ENCODE measurements around the gene UGT8. TPM values are rescaled to one million over a fixed set of nuclear protein-coding genes. Genes with fewer than 3 reads are reported as not detected.

Gene UGT8
- total and polyA plus RNA-seq, 4 donors = not detected

- TF ChIP-seq NR2F2 (IDR thresholded peaks at IDR 0.05) (no peak), RAD21 (IDR thresholded peaks at IDR 0.05) (no peak), YY1 (IDR thresholded peaks at IDR 0.05) (no peak), TAF1 (conservative IDR thresholded peaks at IDR 0.05) (no peak), FOXA1 (IDR thresholded peaks at IDR 0.05) (no peak), HNF4A (conservative IDR thresholded peaks at IDR 0.05) (no peak), REST (IDR thresholded peaks at IDR 0.05) (no peak), MAX (IDR thresholded peaks at IDR 0.05) (no peak), FOXA2 (IDR thresholded peaks at IDR 0.05) (no peak), RXRA (IDR thresholded peaks at IDR 0.05) (no peak), SP1 (IDR thresholded peaks at IDR 0.05) (no peak), ZBTB33 (IDR thresholded peaks at IDR 0.05) (no peak), JUND (IDR thresholded peaks at IDR 0.05) (no peak), HNF4G (IDR thresholded peaks at IDR 0.05) (no peak), GABPA (IDR thresholded peaks at IDR 0.05 in 1 of 2, conservative IDR thresholded peaks at IDR 0.05 in 1 of 2) (no peak), ATF3 (IDR thresholded peaks at IDR 0.05) (no peak), CTCF (IDR thresholded peaks at IDR 0.05; ENCODE audit: low read depth, low read length, missing input control) (no peak), EGR1 (IDR thresholded peaks at IDR 0.05; ENCODE audit: low read depth in 2 of 2) (no peak)
- DNase-seq (ENCODE audit: low spot score) = no peak
Measured at GRCh38 chr4:114597410-114598115, 1.0 kb upstream of the UGT8 start.

More at GRCh38 chr4:114597410-114598115, 1.0 kb upstream of the UGT8 start:
- no peak overlapping the region for H3K4me3 ChIP-seq (ENCODE audit: low read depth in 1 of 3, low read length in 3 of 3)
- no peak overlapping the region for H3K9ac ChIP-seq (ENCODE audit: low read depth in 1 of 2, low read length in 2 of 2)
- H3K27me3 ChIP-seq (ENCODE audit: control insufficient read depth in 4 of 4, insufficient read depth in 4 of 4, low read length in 3 of 4) = peaks cover 0 to 10% (median 5%) of the 10 kb centered on the region in 4 donors
- no peaks in the 10 kb centered on the region for H3K36me3 ChIP-seq (ENCODE audit: control insufficient read depth in 4 of 4, insufficient read depth in 3 of 4, low read depth in 1 of 4, low read length in 3 of 4)
- H3K4me1 ChIP-seq (ENCODE audit: control insufficient read depth in 4 of 4, insufficient read depth in 4 of 4, low read length in 3 of 4) = peaks cover 3 to 19% (median 10%) of the 10 kb centered on the region in 4 donors
- no peaks in the 10 kb centered on the region for H3K9me3 ChIP-seq (ENCODE audit: control insufficient read depth in 4 of 4, low read length in 3 of 4)
- WGBS = 45% methylated on average over 17 of the region's 17 CpGs
- H3K27ac ChIP-seq (ENCODE audit: low read depth in 1 of 2, low read length in 2 of 2) = no peak overlapping the region

All from liver (tissue), 9 donors.